ENCODE results near the gene LDB1. TPM values are rescaled to one million over a fixed set of nuclear protein-coding genes. Genes with fewer than 3 reads are reported as not detected.

LDB1 gene
- total and polyA plus RNA-seq, 2 of the 13 experiments (the other 11 are each of a cell fraction or from before 2014, with no cell fraction given), result 17.2 to 45.5 TPM

- TF ChIP-seq ZNF543 (CRISPR knock-in tag; IDR thresholded peaks at IDR 0.05) (0 out of 2 replicates have a peak, but pooled peaks have one; percentile 20), ZNF160 (CRISPR knock-in tag; IDR thresholded peaks at IDR 0.05) (0 out of 2 replicates have a peak, but pooled peaks have one; percentile 31), MAZ (IDR thresholded peaks at IDR 0.05; ENCODE audit: borderline replicate concordance, low read depth, low read length) (0 out of 2 replicates have a peak, but pooled peaks have one; percentile 23), MAZ (CRISPR knock-in tag; IDR thresholded peaks at IDR 0.05; ENCODE audit: low read depth) (no peak), ZNF891 (CRISPR knock-in tag; IDR thresholded peaks at IDR 0.05) (no peak), SOX6 (IDR thresholded peaks at IDR 0.05) (no peak), SOX6 (CRISPR knock-in tag; IDR thresholded peaks at IDR 0.05) (no peak), SRY (CRISPR knock-in tag; IDR thresholded peaks at IDR 0.05) (peak; percentile 19; the same call in 1 of the 2 replicates), SRSF9 (IDR thresholded peaks at IDR 0.05; ENCODE audit: borderline replicate concordance, insufficient read depth, low read depth, low read length, poor library complexity, severe bottlenecking) (no peak), ZHX2 (IDR thresholded peaks at IDR 0.05; ENCODE audit: low read depth) (0 out of 2 replicates have a peak, but pooled peaks have one; percentile 34), ZHX2 (CRISPR knock-in tag; IDR thresholded peaks at IDR 0.05; ENCODE audit: borderline replicate concordance) (no peak), KDM5A (IDR thresholded peaks at IDR 0.05; ENCODE audit: borderline replicate concordance, low read length) (0 out of 2 replicates have a peak, but pooled peaks have one; percentile 41), ZNF704 (CRISPR knock-in tag; IDR thresholded peaks at IDR 0.05; ENCODE audit: borderline replicate concordance) (peak; percentile 47; the same call in 1 of the 2 replicates), ZMAT5 (CRISPR knock-in tag; IDR thresholded peaks at IDR 0.05; ENCODE audit: borderline replicate concordance, low read depth) (no peak), TBP (CRISPR knock-in tag; IDR thresholded peaks at IDR 0.05) (no peak), HOXD1 (CRISPR knock-in tag; IDR thresholded peaks at IDR 0.05) (0 out of 2 replicates have a peak, but pooled peaks have one; percentile 56), RARA (CRISPR knock-in tag; IDR thresholded peaks at IDR 0.05) (peak; percentile 7; the same call in 1 of the 2 replicates), SP5 (CRISPR knock-in tag; IDR thresholded peaks at IDR 0.05; ENCODE audit: borderline replicate concordance, low read depth) (0 out of 2 replicates have a peak, but pooled peaks have one; percentile 17), ZNF572 (CRISPR knock-in tag; IDR thresholded peaks at IDR 0.05) (0 out of 2 replicates have a peak, but pooled peaks have one; percentile 40), KAT2B (IDR thresholded peaks at IDR 0.05; ENCODE audit: borderline replicate concordance, low read depth, low read length) (no peak), ZNF432 (CRISPR knock-in tag; IDR thresholded peaks at IDR 0.05; ENCODE audit: borderline replicate concordance) (no peak), ZNF614 (CRISPR knock-in tag; IDR thresholded peaks at IDR 0.05; ENCODE audit: borderline replicate concordance) (no peak)
These were observed 13.4 kb upstream of the LDB1 start (continued) for GRCh38 chr10:102133373-102134195.
